Liver (tissue), 3 donors: ENCODE results near the gene ADGRG2.

Experiments
- CTCF ChIP-seq: fragments of 150-350 bp; IDR thresholded peaks from 2 replicates; pipeline ENCODE4 v1.5.1; 2017; ENCODE audit warnings: improper control_type of control experiment, low read depth, low read length; ENCODE audit not compliant: missing input control
- HNF4A ChIP-seq, 2 donors: conservative IDR thresholded peaks; 2 replicates each; pipeline ENCODE4 v1.6.1; 2016; ENCODE audit warnings: antibody characterized with exemption in 2 of 2, mild to moderate bottlenecking in 2 of 2
- HNF4G ChIP-seq: IDR thresholded peaks from 2 replicates; pipeline ENCODE4 v1.6.1; 2016; ENCODE audit warnings: antibody characterized with exemption
- JUND ChIP-seq, 2 donors: IDR thresholded peaks; 2 replicates each; pipeline ENCODE4 v1.6.1; 2016; ENCODE audit warnings: antibody characterized with exemption in 2 of 2
- NR2F2 ChIP-seq: IDR thresholded peaks from 2 replicates; pipeline ENCODE4 v1.6.1; 2016; ENCODE audit warnings: antibody characterized with exemption
- RAD21 ChIP-seq, 2 donors: IDR thresholded peaks; 2 replicates each; pipeline ENCODE4 v1.6.1; 2016; ENCODE audit warnings: antibody characterized with exemption in 2 of 2, mild to moderate bottlenecking in 2 of 2
- REST ChIP-seq: IDR thresholded peaks from 2 replicates; pipeline ENCODE4 v1.6.1; 2016; ENCODE audit warnings: antibody characterized with exemption, mild to moderate bottlenecking
- RXRA ChIP-seq, 2 donors: IDR thresholded peaks; 2 replicates each; pipeline ENCODE4 v1.6.1; 2017 to 2018; ENCODE audit warnings: antibody characterized with exemption in 2 of 2, mild to moderate bottlenecking in 1 of 2
- SP1 ChIP-seq: IDR thresholded peaks from 2 replicates; pipeline ENCODE4 v1.6.1; 2018; ENCODE audit warnings: antibody characterized with exemption, mild to moderate bottlenecking
- TAF1 ChIP-seq: conservative IDR thresholded peaks from 2 replicates; pipeline ENCODE4 v1.6.1; 2016; ENCODE audit warnings: antibody characterized with exemption, mild to moderate bottlenecking
- YY1 ChIP-seq: IDR thresholded peaks from 2 replicates; pipeline ENCODE4 v1.6.1; 2016; ENCODE audit warnings: antibody characterized with exemption, mild to moderate bottlenecking
- TF ChIP-seq, protein P1 (sequence below): IDR thresholded peaks from 2 replicates; pipeline ENCODE4 v1.6.1; 2016; ENCODE audit warnings: antibody characterized with exemption
- TF ChIP-seq, protein P2 (sequence below): IDR thresholded peaks from 2 replicates; pipeline ENCODE4 v1.6.1; 2016; ENCODE audit warnings: antibody characterized with exemption
- donor health status: healthy.
- donor health status: healthy.

- peak; percentile 54 to 62 for TF ChIP-seq RAD21 (IDR thresholded peaks at IDR 0.05)
- no peak for TF ChIP-seq JUND (IDR thresholded peaks at IDR 0.05)
- no peak for TF ChIP-seq YY1
- TF ChIP-seq, protein P1, sequence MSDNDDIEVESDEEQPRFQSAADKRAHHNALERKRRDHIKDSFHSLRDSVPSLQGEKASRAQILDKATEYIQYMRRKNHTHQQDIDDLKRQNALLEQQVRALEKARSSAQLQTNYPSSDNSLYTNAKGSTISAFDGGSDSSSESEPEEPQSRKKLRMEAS, result no peak
- TF ChIP-seq, protein P2, sequence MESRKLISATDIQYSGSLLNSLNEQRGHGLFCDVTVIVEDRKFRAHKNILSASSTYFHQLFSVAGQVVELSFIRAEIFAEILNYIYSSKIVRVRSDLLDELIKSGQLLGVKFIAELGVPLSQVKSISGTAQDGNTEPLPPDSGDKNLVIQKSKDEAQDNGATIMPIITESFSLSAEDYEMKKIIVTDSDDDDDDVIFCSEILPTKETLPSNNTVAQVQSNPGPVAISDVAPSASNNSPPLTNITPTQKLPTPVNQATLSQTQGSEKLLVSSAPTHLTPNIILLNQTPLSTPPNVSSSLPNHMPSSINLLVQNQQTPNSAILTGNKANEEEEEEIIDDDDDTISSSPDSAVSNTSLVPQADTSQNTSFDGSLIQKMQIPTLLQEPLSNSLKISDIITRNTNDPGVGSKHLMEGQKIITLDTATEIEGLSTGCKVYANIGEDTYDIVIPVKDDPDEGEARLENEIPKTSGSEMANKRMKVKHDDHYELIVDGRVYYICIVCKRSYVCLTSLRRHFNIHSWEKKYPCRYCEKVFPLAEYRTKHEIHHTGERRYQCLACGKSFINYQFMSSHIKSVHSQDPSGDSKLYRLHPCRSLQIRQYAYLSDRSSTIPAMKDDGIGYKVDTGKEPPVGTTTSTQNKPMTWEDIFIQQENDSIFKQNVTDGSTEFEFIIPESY, result no peak
- TF ChIP-seq CTCF, result peak; percentile 30
- TF ChIP-seq RXRA (IDR thresholded peaks at IDR 0.05), result no peak
- no peak for TF ChIP-seq TAF1
- TF ChIP-seq NR2F2, result no peak
- TF ChIP-seq SP1, result no peak
- no peak for TF ChIP-seq HNF4G
- no peak for TF ChIP-seq REST
- TF ChIP-seq HNF4A (conservative IDR thresholded peaks at IDR 0.05), result no peak
These were observed 81.9 kb downstream of the ADGRG2 start for GRCh38 chrX:19040373-19040772.
